ENCODE data around the gene FAM193A.
"Not testable (repeated sequence)": the region's sequence is repeated elsewhere in the genome, so short reads cannot be mapped to it uniquely, and the experiment has no call there.

The FAM193A gene

GRCh38 chr4:2651546-2651945 is 115.1 kb downstream of the FAM193A start:
- no peak for DNase-seq (ENCODE audit: low read depth in 2 of 2)

- no peak for DNase-seq (ENCODE audit: low read depth in 2 of 2)
These were observed 115.6 kb downstream of the FAM193A start for GRCh38 chr4:2651998-2652397.

GRCh38 chr4:2652415-2653160 is 116.1 kb downstream of the FAM193A start:
- DNase-seq (ENCODE audit: low read depth in 2 of 2): no peak

GRCh38 chr4:2660596-2661211 is 124.3 kb downstream of the FAM193A start:
- no peak for DNase-seq (ENCODE audit: low read depth in 2 of 2)

GRCh38 chr4:2662598-2662997 is 126.2 kb downstream of the FAM193A start:
- DNase-seq (ENCODE audit: low read depth in 2 of 2): no peak

- DNase-seq (ENCODE audit: low read depth in 2 of 2): no peak
These were observed 126.8 kb downstream of the FAM193A start for GRCh38 chr4:2663275-2663674.

GRCh38 chr4:2666722-2667247 is 130.3 kb downstream of the FAM193A start:
- no peak for DNase-seq (ENCODE audit: low read depth in 2 of 2)

- no peak for DNase-seq (ENCODE audit: low read depth in 2 of 2)
These were observed 131.0 kb downstream of the FAM193A start for GRCh38 chr4:2667428-2667827.

GRCh38 chr4:2671267-2671895 is 134.9 kb downstream of the FAM193A start:
- no peak for DNase-seq (ENCODE audit: low read depth in 2 of 2)

GRCh38 chr4:2672082-2672481 is 135.6 kb downstream of the FAM193A start:
- no peak for DNase-seq (ENCODE audit: low read depth in 2 of 2)

GRCh38 chr4:2672700-2673099 is 136.3 kb downstream of the FAM193A start:
- DNase-seq (ENCODE audit: low read depth in 2 of 2): no peak

GRCh38 chr4:2673157-2673556 is 136.7 kb downstream of the FAM193A start:
- no peak for DNase-seq (ENCODE audit: low read depth in 2 of 2)

- DNase-seq (ENCODE audit: low read depth in 2 of 2): not testable (repeated sequence)
These were observed 143.3 kb downstream of the FAM193A start for GRCh38 chr4:2679762-2680161.

GRCh38 chr4:2684486-2684885 is 148.0 kb downstream of the FAM193A start:
- no peak for DNase-seq (ENCODE audit: low read depth in 2 of 2)

- no peak for DNase-seq (ENCODE audit: low read depth in 2 of 2)
These were observed 149.1 kb downstream of the FAM193A start for GRCh38 chr4:2685541-2685940.

- DNase-seq (ENCODE audit: low read depth in 2 of 2): no peak
These were observed 150.2 kb downstream of the FAM193A start for GRCh38 chr4:2686379-2687265.

GRCh38 chr4:2688281-2688680 is 151.8 kb downstream of the FAM193A start:
- no peak for DNase-seq (ENCODE audit: low read depth in 2 of 2)

- no peak for DNase-seq (ENCODE audit: low read depth in 2 of 2)
These were observed 152.2 kb downstream of the FAM193A start for GRCh38 chr4:2688697-2689096.

GRCh38 chr4:2689114-2689513 is 152.7 kb downstream of the FAM193A start:
- no peak for DNase-seq (ENCODE audit: low read depth in 2 of 2)

GRCh38 chr4:2689825-2690700 is 153.6 kb downstream of the FAM193A start:
- no peak for DNase-seq (ENCODE audit: low read depth in 2 of 2)

- no peak for DNase-seq (ENCODE audit: low read depth in 2 of 2)
These were observed 154.9 kb downstream of the FAM193A start for GRCh38 chr4:2691313-2691712.

All from stimulated activated CD4-positive, alpha-beta T cell treated with anti-CD3 and anti-CD28 coated beads, Interleukin-4, amount 100 ng/mL, for 48 hours (primary cell).